Gastrocnemius medialis (tissue), 4 donors: Measurements from ENCODE around the gene ERFL. TPM values are rescaled to one million over a fixed set of nuclear protein-coding genes. Genes with fewer than 3 reads are reported as not detected.

ENCODE experiments used
- ATAC-seq, 2 donors: fragments of 150-250 bp; one replicate each; pipeline ENCODE4 v1.9.1; 2016
- DNase-seq, 2 donors: peaks; one replicate each; pipeline ENCODE4 v3.0.0-alpha.2; 2019
- H3K27ac ChIP-seq, 4 donors: fragments of 200-600 bp; sonication (generic); 1 replicate in 1 of 4; 2 replicates in 3 of 4; pipeline ENCODE4 v1.5.1; 2016 to 2018; ENCODE audit warnings: mild to moderate bottlenecking in 2 of 4, moderate library complexity in 1 of 4
- H3K27me3 ChIP-seq, 3 donors: fragments of 200-600 bp; sonication (generic) in 2 of 3; 1 replicate in 1 of 3; 2 replicates in 2 of 3; pipeline versions ENCODE4 v1.5.1 to v1.6.0; 2016 to 2019; ENCODE audit warnings: mild to moderate bottlenecking in 1 of 3, moderate library complexity in 1 of 3
- H3K36me3 ChIP-seq, 2 donors: fragments of 200-600 bp; sonication (generic) in 1 of 2; one replicate each; pipeline ENCODE4 v1.5.1; 2017 to 2018
- H3K4me1 ChIP-seq, 2 donors: fragments of 200-600 bp; sonication (generic) in 1 of 2; one replicate each; pipeline ENCODE4 v1.5.1; 2016 to 2017; ENCODE audit warnings: mild to moderate bottlenecking in 2 of 2
- H3K4me3 ChIP-seq, 4 donors: fragments of 200-600 bp; sonication (generic) in 3 of 4; 1 replicate in 1 of 4; 2 replicates in 3 of 4; pipeline ENCODE4 v1.5.1; 2016 to 2019; ENCODE audit warnings: mild to moderate bottlenecking in 2 of 4
- H3K9me3 ChIP-seq, 3 donors: fragments of 200-600 bp; sonication (generic) in 2 of 3; 1 replicate in 1 of 3; 2 replicates in 2 of 3; pipeline ENCODE4 v1.5.1; 2016 to 2019
- POLR2A ChIP-seq, 2 donors: fragments of 450-650 bp; IDR thresholded peaks; one replicate each; pipeline ENCODE4 v1.6.1; 2017; ENCODE audit warnings: antibody characterized with exemption in 2 of 2, mild to moderate bottlenecking in 2 of 2, moderate library complexity in 2 of 2
- in situ Hi-C, 4 donors: fragments of 200-750 bp; cut with MboI; loops; one replicate each; pipeline versions ENCODE4 v1.15.0 to v1.8.0; 2017; ENCODE audit warnings: low sequenced_read_pairs in 4 of 4
- intact Hi-C: fragments of 100-400 bp; cut with DNase I; formaldehyde crosslinking; loops from one replicate; pipeline ENCODE4 v1.15.1; 2023; ENCODE audit warnings: low total_unique reads
- total RNA-seq, 4 donors: library from RNA; depleted of rRNA; stranded (reverse); fragments of >200 nt; gene quantifications; one replicate each; pipeline versions ENCODE4 v1.1.0 to v1.2.3, GENCODE V29; 2016
- TF ChIP-seq, protein P1 (sequence below), 5 experiments: fragments of 450-650 bp in 3 of 5; fragments of 200-600 bp in 2 of 5; sonication (generic) in 2 of 5; IDR thresholded peaks in 4 of 5; conservative IDR thresholded peaks in 1 of 5; 1 replicate in 4 of 5; 2 replicates in 1 of 5; pipeline ENCODE4 v1.5.1; 2016 to 2019; ENCODE audit warnings: antibody characterized with exemption in 5 of 5, mild to moderate bottlenecking in 3 of 5, moderate library complexity in 3 of 5

The ERFL gene
- total RNA-seq, 4 donors from 2014 or later, result not detected

DNA sequence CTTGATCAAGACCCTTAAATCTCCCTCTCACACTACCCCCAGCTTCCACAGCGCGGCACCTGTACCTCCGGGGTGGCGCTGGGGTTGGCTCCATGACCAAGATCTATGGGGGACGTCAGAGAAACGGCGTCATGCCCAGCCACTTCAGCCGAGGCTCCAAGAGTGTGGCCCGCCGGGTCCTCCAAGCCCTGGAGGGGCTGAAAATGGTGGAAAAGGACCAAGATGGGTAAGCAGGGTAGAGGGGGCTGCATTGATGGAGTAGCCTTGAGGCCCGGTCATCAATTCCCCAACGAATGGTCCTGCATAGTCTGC, 59.3 kb downstream of the ERFL start:
- Histone ChIP-seq H3K36me3 (peaks cover 0 to 62% of the 10 kb centered on the region in 2 donors), H3K27me3 (no peaks in the 10 kb centered on the region), H3K4me1 (no peaks in the 10 kb centered on the region), H3K27ac (no peak overlapping the region), H3K9me3 (no peaks in the 10 kb centered on the region), H3K4me3 (no peak overlapping the region)
- intact Hi-C loops, result loop anchor here (10.0 kb wide), 2 partner anchors 346 to 456 kb away; partner anchors contain the start of genes DEDD2 and MEGF8
- no peak for TF ChIP-seq POLR2A (IDR thresholded peaks at IDR 0.05)
- TF ChIP-seq, protein P1, sequence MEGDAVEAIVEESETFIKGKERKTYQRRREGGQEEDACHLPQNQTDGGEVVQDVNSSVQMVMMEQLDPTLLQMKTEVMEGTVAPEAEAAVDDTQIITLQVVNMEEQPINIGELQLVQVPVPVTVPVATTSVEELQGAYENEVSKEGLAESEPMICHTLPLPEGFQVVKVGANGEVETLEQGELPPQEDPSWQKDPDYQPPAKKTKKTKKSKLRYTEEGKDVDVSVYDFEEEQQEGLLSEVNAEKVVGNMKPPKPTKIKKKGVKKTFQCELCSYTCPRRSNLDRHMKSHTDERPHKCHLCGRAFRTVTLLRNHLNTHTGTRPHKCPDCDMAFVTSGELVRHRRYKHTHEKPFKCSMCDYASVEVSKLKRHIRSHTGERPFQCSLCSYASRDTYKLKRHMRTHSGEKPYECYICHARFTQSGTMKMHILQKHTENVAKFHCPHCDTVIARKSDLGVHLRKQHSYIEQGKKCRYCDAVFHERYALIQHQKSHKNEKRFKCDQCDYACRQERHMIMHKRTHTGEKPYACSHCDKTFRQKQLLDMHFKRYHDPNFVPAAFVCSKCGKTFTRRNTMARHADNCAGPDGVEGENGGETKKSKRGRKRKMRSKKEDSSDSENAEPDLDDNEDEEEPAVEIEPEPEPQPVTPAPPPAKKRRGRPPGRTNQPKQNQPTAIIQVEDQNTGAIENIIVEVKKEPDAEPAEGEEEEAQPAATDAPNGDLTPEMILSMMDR (IDR thresholded peaks at IDR 0.05 in 4 of 5, conservative IDR thresholded peaks at IDR 0.05 in 1 of 5), result no peak
- ATAC-seq (no peak), DNase-seq (no peak)
- in situ Hi-C loops, result loop anchor here in 1 of 4 donors (10.0 kb wide), 1 partner anchor 86 kb away; the partner anchor contains the start of gene RABAC1

- no peak for ATAC-seq
- Histone ChIP-seq H3K36me3 (peaks cover 0 to 67% of the 10 kb centered on the region in 2 donors), H3K4me1 (peaks cover 1% of the 10 kb centered on the region in 2 donors), H3K9me3 (no peaks in the 10 kb centered on the region), H3K27me3 (no peaks in the 10 kb centered on the region), H3K27ac (no peak overlapping the region), H3K4me3 (no peak overlapping the region)
- intact Hi-C loops, result loop anchor here (10.0 kb wide), 2 partner anchors 346 to 456 kb away; partner anchors contain the start of genes DEDD2 and MEGF8
- in situ Hi-C loops, result loop anchor here in 1 of 4 donors (10.0 kb wide), 1 partner anchor 86 kb away; the partner anchor contains the start of gene RABAC1
- no peak for DNase-seq
- no peak for TF ChIP-seq POLR2A (IDR thresholded peaks at IDR 0.05)
- TF ChIP-seq, protein P1 (IDR thresholded peaks at IDR 0.05 in 4 of 5, conservative IDR thresholded peaks at IDR 0.05 in 1 of 5), result no peak
Observed at GRCh38 chr19:41868120-41868988, 59.9 kb downstream of the ERFL start.

DNA sequence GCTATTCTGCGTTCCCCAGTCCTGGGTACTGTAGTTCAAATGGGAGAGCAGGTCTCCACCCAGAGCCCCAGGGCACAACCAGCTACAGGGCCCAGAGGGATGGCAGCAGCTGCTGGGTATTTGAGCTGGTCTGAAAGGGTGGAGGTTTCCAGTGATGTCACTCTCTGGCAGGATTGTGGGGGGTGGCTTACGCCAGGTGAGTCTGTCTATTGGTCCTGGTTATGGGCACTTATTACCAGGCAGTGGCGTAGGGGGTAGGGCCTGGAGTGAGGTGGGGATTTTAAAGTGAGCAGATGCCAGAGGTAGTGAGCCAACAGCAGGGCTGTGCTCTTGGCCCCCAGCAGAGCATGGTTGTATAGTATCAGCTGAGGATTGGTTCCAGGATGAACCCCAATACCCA, 62.0 kb downstream of the ERFL start:
- H3K27me3 ChIP-seq, result no peaks in the 10 kb centered on the region
- no peaks in the 10 kb centered on the region for H3K9me3 ChIP-seq
- peaks cover 15 to 22% of the 10 kb centered on the region in 2 donors for H3K4me1 ChIP-seq
- peaks cover 0 to 78% of the 10 kb centered on the region in 2 donors for H3K36me3 ChIP-seq
- H3K4me3 ChIP-seq, result no peak overlapping the region
- H3K27ac ChIP-seq, result no peak overlapping the region
- in situ Hi-C loops, result loop anchor here in 1 of 4 donors (10.0 kb wide), 1 partner anchor 89 kb away; the partner anchor contains the start of gene RABAC1
- TF ChIP-seq, protein P1 (IDR thresholded peaks at IDR 0.05 in 4 of 5, conservative IDR thresholded peaks at IDR 0.05 in 1 of 5), result no peak
- no peak for TF ChIP-seq POLR2A (IDR thresholded peaks at IDR 0.05)
- intact Hi-C loops, result loop anchor here (10.0 kb wide), 2 partner anchors 349 to 459 kb away; partner anchors contain the start of genes DEDD2 and MEGF8
- ATAC-seq, result no peak
- no peak for DNase-seq

GRCh38 chr19:41864374-41864773, 63.9 kb downstream of the ERFL start:
- in situ Hi-C loops (loop anchor here in 2 of 4 donors (5.0 to 10.0 kb wide), 2 partner anchors 78 to 90 kb away; partner anchors contain the start of gene RABAC1 (in 1 of the 2)), intact Hi-C loops (loop anchor here (5.0 to 10.0 kb wide), 3 partner anchors 213 to 460 kb away; partner anchors contain the start of genes DEDD2, MEGF8 and ZNF574)
- ATAC-seq (no peak), DNase-seq (no peak)
- no peak overlapping the region for H3K27ac ChIP-seq
- TF ChIP-seq, protein P1 (IDR thresholded peaks at IDR 0.05 in 4 of 5, conservative IDR thresholded peaks at IDR 0.05 in 1 of 5), result no peak
- no peak for TF ChIP-seq POLR2A (IDR thresholded peaks at IDR 0.05)
- no peaks in the 10 kb centered on the region for H3K9me3 ChIP-seq
- no peak overlapping the region for H3K4me3 ChIP-seq
- H3K4me1 ChIP-seq, result peaks cover 22 to 30% of the 10 kb centered on the region in 2 donors
- H3K36me3 ChIP-seq, result peaks cover 0 to 65% of the 10 kb centered on the region in 2 donors
- H3K27me3 ChIP-seq, result no peaks in the 10 kb centered on the region
